Lung (tissue), 12 donors: ENCODE measurements around the gene QKI. TPM values are rescaled to one million over a fixed set of nuclear protein-coding genes. Genes with fewer than 3 reads are reported as not detected.

Experiments used
- ATAC-seq: fragments of 200-7000 bp; cut with Tn5 transposase; one replicate; pipeline ENCODE4 v1.9.1; 2020; ENCODE audit warnings: moderate number of reproducible peaks; ENCODE audit not compliant: insufficient read depth, low FRiP score
- DNase-seq, 3 donors: peaks; one replicate each; pipeline ENCODE4 v3.0.0-alpha.2; 2013 to 2017
- H3K27ac ChIP-seq, 2 donors: one replicate each; pipeline ENCODE4 v1.5.1; 2013; ENCODE audit warnings: mild to moderate bottlenecking in 2 of 2, moderate library complexity in 2 of 2, control low read depth in 1 of 2, inconsistent platforms in 1 of 2, low read depth in 1 of 2, low read length in 1 of 2
- H3K27me3 ChIP-seq, 3 donors: one replicate each; pipeline ENCODE4 v1.5.1; 2013; ENCODE audit warnings: low read length in 2 of 3; ENCODE audit not compliant: control insufficient read depth in 3 of 3, insufficient read depth in 3 of 3
- H3K36me3 ChIP-seq, 4 donors: one replicate each; pipeline ENCODE4 v1.5.1; 2013; ENCODE audit warnings: low read length in 4 of 4, mild to moderate bottlenecking in 1 of 4, moderate library complexity in 1 of 4; ENCODE audit not compliant: control insufficient read depth in 4 of 4, insufficient read depth in 4 of 4
- H3K4me1 ChIP-seq, 5 donors: one replicate each; pipeline ENCODE4 v1.5.1; 2013; ENCODE audit warnings: low read length in 5 of 5, mild to moderate bottlenecking in 2 of 5, moderate library complexity in 1 of 5; ENCODE audit not compliant: control insufficient read depth in 5 of 5, insufficient read depth in 5 of 5
- H3K4me3 ChIP-seq: one replicate; pipeline ENCODE4 v1.5.1; 2013; ENCODE audit warnings: mild to moderate bottlenecking, control low read depth, moderate library complexity
- H3K9ac ChIP-seq, 2 donors: one replicate each; pipeline ENCODE4 v1.5.1; 2013; ENCODE audit warnings: low read length in 2 of 2, control low read depth in 1 of 2; ENCODE audit not compliant: insufficient read depth in 1 of 2
- H3K9me3 ChIP-seq, 4 donors: one replicate each; pipeline ENCODE4 v1.5.1; 2013; ENCODE audit warnings: low read length in 3 of 4, mild to moderate bottlenecking in 1 of 4, moderate library complexity in 1 of 4; ENCODE audit not compliant: control insufficient read depth in 4 of 4, insufficient read depth in 3 of 4
- WGBS, 2 donors: extraction: QIAGEN DNeasy Blood & Tissue Kit; methylation state at CpG; one replicate each; pipeline ENCODE4 v1.1.7; 2013; 5-methylcytosine and 5-hydroxymethylcytosine counted together
- polyA plus RNA-seq, 2 donors: library from polyadenylated mRNA; stranded (reverse); fragments of 200-250 nt; gene quantifications; one replicate each; pipeline ENCODE4 v1.2.1, GENCODE V29; 2013
- total RNA-seq, 2 donors: library from RNA; depleted of rRNA in 1 of 2; stranded (reverse); fragments of >200 nt in 1 of 2; gene quantifications; one replicate each; pipeline ENCODE4 v1.2.1, GENCODE V29; 2014 to 2021
- TF ChIP-seq, protein P1 (sequence below): IDR thresholded peaks from 2 replicates; pipeline ENCODE4 v1.5.1; 2012; ENCODE audit warnings: mild to moderate bottlenecking; ENCODE audit errors: control extremely low read depth, extremely low read depth
- donor health status: control.
- donor health status: control.
- donor health status: Bipolar disorder and iron deficiency.
- donor health status: healthy.
- donor health status: DM: yes; HTN: yes; CAD: no.

QKI gene
- total and polyA plus RNA-seq, 4 donors, result 20.6 to 228 (median 114) TPM

DNA sequence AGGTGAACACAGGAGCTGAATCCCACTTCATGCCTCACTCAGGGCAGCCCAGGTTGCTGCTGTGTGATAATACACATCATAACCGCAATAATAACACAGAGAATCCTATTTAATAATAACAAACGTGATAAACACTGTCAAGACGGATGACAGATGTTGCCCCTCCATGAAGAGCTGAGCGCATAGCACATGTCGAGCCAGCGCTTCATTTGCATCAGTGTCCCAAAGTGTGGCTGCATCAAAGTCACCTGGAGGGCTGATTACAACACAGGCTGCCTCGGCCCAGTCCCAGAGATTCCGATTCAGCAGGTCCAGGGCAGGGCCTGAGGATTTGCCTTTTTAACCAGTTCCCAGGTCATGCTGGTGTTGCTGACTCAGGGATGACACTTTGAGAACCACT lies 198.5 kb downstream of the QKI start:
- DNase-seq (no peak), ATAC-seq (no peak)
- no peaks in the 10 kb centered on the region for H3K27me3 ChIP-seq
- no peak overlapping the region for H3K4me3 ChIP-seq
- H3K36me3 ChIP-seq, result no peaks in the 10 kb centered on the region
- no peak overlapping the region for H3K9ac ChIP-seq
- H3K4me1 ChIP-seq, result peaks cover 0 to 3% (median 0%) of the 10 kb centered on the region in 5 donors
- TF ChIP-seq, protein P1, sequence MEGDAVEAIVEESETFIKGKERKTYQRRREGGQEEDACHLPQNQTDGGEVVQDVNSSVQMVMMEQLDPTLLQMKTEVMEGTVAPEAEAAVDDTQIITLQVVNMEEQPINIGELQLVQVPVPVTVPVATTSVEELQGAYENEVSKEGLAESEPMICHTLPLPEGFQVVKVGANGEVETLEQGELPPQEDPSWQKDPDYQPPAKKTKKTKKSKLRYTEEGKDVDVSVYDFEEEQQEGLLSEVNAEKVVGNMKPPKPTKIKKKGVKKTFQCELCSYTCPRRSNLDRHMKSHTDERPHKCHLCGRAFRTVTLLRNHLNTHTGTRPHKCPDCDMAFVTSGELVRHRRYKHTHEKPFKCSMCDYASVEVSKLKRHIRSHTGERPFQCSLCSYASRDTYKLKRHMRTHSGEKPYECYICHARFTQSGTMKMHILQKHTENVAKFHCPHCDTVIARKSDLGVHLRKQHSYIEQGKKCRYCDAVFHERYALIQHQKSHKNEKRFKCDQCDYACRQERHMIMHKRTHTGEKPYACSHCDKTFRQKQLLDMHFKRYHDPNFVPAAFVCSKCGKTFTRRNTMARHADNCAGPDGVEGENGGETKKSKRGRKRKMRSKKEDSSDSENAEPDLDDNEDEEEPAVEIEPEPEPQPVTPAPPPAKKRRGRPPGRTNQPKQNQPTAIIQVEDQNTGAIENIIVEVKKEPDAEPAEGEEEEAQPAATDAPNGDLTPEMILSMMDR, result no peak
- no peaks in the 10 kb centered on the region for H3K9me3 ChIP-seq
- 77 to 85% methylated on average over 8 of the region's 8 CpGs for WGBS, 2 donors
- no peak overlapping the region for H3K27ac ChIP-seq

DNA sequence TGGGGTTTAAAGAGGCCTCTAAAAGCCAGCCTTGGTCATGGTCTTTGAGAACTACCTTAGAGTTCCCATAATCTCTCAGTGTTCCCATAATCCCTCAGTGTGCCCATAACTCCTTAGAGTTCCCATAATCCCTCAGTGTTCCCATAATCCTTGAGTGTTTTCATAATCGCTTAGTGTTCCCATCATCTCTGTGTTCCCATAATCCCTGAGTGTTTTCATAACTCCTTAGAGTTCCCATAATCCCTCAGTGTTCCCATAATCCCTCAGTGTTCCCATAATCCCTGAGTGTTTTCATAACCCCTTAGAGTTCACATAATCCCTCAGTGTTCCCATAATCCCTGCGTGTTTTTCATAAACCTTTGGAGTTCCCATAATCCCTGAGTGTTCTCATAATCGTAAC lies 199.2 kb downstream of the QKI start:
- Histone ChIP-seq H3K9me3 (no peaks in the 10 kb centered on the region), H3K4me3 (no peak overlapping the region), H3K36me3 (no peaks in the 10 kb centered on the region), H3K27ac (no peak overlapping the region), H3K9ac (no peak overlapping the region), H3K4me1 (peaks cover 0 to 3% (median 0%) of the 10 kb centered on the region in 5 donors), H3K27me3 (no peaks in the 10 kb centered on the region)
- 95 to 98% methylated on average over 3 of the region's 3 CpGs for whole genome bisulfite sequencing, 2 donors
- no peak for DNase-seq
- no peak for ATAC-seq
- TF ChIP-seq, protein P1, result no peak

DNA sequence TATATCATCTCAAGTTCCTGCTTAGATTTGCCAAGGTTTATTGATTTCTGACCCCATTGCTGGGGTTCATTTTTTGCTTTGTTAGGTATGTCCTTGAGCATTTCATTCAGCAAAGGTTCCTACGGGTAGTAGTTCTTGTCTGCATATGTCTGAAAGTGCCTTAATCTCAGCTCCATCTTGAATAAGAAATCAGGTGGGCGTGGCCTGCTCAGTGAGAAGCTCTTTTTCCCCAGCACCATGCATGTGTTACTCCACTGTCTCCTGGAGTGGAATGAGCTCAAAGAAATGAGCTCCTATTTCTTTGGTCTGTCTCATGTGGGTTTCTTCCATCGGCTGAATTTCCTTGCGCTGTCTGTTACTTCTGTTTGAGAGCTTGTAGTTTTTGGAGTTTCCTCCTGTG lies 201.9 kb downstream of the QKI start:
- 91 to 93% methylated on average over 4 of the region's 4 CpGs for WGBS, 2 donors
- TF ChIP-seq, protein P1, result no peak
- no peak for ATAC-seq

DNA sequence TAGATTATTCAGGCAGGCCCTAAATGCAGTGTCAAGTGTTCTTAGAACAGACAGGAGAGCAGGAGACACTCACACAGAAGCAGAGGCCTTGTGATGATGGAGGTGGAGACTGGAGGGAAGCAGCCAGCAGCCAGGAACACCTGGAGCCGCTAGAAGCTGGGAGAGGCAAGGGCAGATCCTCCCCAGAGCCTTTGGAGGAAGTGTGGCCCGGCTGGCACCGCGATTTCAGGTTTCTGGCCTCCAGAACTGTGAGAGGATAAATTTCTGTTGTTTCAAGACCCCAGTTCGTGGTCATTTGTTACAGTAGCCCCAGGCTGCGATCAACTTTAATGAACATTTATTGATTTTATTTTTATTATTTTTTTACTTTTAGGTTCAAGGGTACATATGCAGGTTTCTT lies 203.0 kb downstream of the QKI start:
- H3K4me1 ChIP-seq, result no peaks in the 10 kb centered on the region
- no peaks in the 10 kb centered on the region for H3K9me3 ChIP-seq
- 92 to 96% methylated on average over 6 of the region's 6 CpGs for WGBS, 2 donors
- no peaks in the 10 kb centered on the region for H3K36me3 ChIP-seq
- DNase-seq, result no peak
- ATAC-seq, result no peak
- no peak overlapping the region for H3K27ac ChIP-seq
- no peak overlapping the region for H3K4me3 ChIP-seq
- H3K9ac ChIP-seq, result no peak overlapping the region
- TF ChIP-seq, protein P1, result no peak
- H3K27me3 ChIP-seq, result no peaks in the 10 kb centered on the region

More for the DNA sequence above, 201.9 kb downstream of the QKI start:
- Histone ChIP-seq H3K9me3 (no peaks in the 10 kb centered on the region), H3K9ac (no peak overlapping the region), H3K27ac (no peak overlapping the region), H3K36me3 (no peaks in the 10 kb centered on the region), H3K27me3 (no peaks in the 10 kb centered on the region), H3K4me1 (no peaks in the 10 kb centered on the region), H3K4me3 (no peak overlapping the region)
- DNase-seq, result no peak
